Prostate gland (tissue), 2 donors: ENCODE measurements around the gene CD276.

Experiments used
- POLR2A ChIP-seq: fragments of 450-650 bp; IDR thresholded peaks from one replicate; pipeline ENCODE4 v1.6.1; 2016; ENCODE audit warnings: antibody characterized with exemption, mild to moderate bottlenecking
- POLR2AphosphoS5 ChIP-seq: sonication (generic); formaldehyde crosslinking; IDR thresholded peaks from one replicate; pipeline ENCODE4 v1.6.1; 2017; ENCODE audit warnings: antibody characterized with exemption
- TF ChIP-seq, protein P1 (sequence below), 4 experiments: fragments of 200-600 bp in 2 of 4; fragments of 450-650 bp in 2 of 4; sonication (generic) in 2 of 4; IDR thresholded peaks; 1 replicate in 3 of 4; 2 replicates in 1 of 4; pipeline ENCODE4 v1.5.1; 2016 to 2019; ENCODE audit warnings: antibody characterized with exemption in 4 of 4, mild to moderate bottlenecking in 2 of 4, moderate library complexity in 2 of 4

DNA sequence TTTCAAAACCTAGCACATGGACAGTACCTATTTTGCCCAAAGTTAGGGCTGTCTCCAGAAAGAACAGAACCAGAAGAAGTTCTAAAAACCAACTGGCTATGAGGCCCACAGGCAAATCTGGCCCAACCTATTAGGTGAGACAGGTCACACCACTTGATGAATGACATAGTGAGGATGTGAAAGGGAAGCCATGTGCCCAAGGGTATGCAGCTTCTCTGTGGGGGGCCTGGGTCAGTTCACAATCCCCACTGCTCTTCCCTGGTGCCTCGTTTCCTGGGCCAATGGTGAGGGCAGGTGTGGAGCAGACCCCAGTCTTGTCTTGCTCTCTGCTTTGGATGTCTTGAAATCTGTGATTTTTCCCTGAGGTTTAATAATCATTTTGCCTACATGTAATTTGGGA is 60.1 kb downstream of the CD276 start:
- TF ChIP-seq POLR2A (no peak), POLR2AphosphoS5 (no peak)
- TF ChIP-seq, protein P1, sequence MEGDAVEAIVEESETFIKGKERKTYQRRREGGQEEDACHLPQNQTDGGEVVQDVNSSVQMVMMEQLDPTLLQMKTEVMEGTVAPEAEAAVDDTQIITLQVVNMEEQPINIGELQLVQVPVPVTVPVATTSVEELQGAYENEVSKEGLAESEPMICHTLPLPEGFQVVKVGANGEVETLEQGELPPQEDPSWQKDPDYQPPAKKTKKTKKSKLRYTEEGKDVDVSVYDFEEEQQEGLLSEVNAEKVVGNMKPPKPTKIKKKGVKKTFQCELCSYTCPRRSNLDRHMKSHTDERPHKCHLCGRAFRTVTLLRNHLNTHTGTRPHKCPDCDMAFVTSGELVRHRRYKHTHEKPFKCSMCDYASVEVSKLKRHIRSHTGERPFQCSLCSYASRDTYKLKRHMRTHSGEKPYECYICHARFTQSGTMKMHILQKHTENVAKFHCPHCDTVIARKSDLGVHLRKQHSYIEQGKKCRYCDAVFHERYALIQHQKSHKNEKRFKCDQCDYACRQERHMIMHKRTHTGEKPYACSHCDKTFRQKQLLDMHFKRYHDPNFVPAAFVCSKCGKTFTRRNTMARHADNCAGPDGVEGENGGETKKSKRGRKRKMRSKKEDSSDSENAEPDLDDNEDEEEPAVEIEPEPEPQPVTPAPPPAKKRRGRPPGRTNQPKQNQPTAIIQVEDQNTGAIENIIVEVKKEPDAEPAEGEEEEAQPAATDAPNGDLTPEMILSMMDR (IDR thresholded peaks at IDR 0.05) = no peak
